ENCODE data around the gene PIR.

Gene PIR

DNA sequence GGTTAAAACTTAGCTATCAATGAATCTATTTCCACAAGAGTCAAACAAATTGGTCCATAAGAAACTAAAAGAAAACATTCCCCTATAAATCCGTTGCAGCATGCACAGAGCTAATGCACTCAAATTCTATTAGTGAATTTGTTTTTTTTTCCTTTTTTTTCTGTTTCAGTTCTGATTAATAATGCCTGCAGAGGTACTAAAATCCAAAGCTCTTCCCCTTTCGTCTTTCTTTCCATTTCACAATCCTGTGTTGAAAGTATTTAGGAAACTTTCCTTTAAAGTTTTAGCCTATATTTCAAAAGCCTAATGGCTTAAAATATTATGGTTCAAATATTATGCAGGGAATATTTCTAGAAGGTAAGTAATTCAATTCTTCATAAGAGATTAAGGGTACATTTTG lies 63.1 kb downstream of the PIR start:
- no CpG with 5 or more reads among the region's 2 CpGs for WGBS (ENCODE audit: insufficient coverage)
- no peak for DNase-seq
- Histone ChIP-seq H3K27ac (ENCODE audit: insufficient read depth in 1 of 2, low read depth in 1 of 2, low read length in 2 of 2, poor library complexity in 1 of 2, severe bottlenecking in 2 of 2) (no peak overlapping the region), H3K27me3 (replicated peaks in 2 of 5; ENCODE audit: control insufficient read depth in 4 of 5, insufficient read depth in 5 of 5, low read length in 4 of 5) (peaks cover 0 to 8% (median 0%) of the 10 kb centered on the region in 5 experiments), H3K4me1 (ENCODE audit: control extremely low read depth in 1 of 4, control insufficient read depth in 4 of 4, insufficient read depth in 4 of 4, low read length in 3 of 4) (no peaks in the 10 kb centered on the region), H3K4me3 (ENCODE audit: control insufficient read depth in 1 of 7, extremely low read depth in 1 of 7, insufficient read depth in 4 of 7, low read depth in 2 of 7, low read length in 6 of 7) (no peak overlapping the region), H3K9me3 (ENCODE audit: control extremely low read depth in 1 of 5, control insufficient read depth in 4 of 5, insufficient read depth in 2 of 5, low read depth in 1 of 5, low read length in 4 of 5) (no peaks in the 10 kb centered on the region), H3K36me3 (ENCODE audit: control insufficient read depth in 4 of 4, insufficient read depth in 4 of 4, low read length in 3 of 4) (no peaks in the 10 kb centered on the region)
- CTCF ChIA-PET: no interaction called here
- POLR2A ChIA-PET: no interaction called here

DNA sequence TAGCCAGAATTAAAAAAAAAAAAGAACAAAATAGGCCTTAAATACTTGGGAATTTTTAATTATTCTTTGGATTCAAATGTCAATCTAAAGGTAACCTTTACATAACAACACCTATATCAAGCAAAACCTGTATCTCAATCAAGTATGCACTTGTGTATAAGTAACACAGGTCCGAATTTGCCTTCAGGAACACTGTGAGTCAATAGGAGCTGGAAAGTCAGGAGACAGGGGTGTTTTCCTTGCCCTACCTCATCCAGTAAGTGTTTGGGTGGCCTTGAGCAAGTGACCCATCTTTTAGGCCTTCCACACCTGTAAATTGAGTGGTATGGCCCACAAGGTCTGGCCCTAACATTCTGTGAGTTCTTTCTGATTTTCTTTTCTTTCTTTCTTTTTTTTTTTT lies 68.1 kb downstream of the PIR start:
- CTCF ChIA-PET: no interaction called here
- H3K4me3 ChIP-seq (ENCODE audit: control insufficient read depth in 1 of 7, extremely low read depth in 1 of 7, insufficient read depth in 4 of 7, low read depth in 2 of 7, low read length in 6 of 7): no peak overlapping the region

DNA sequence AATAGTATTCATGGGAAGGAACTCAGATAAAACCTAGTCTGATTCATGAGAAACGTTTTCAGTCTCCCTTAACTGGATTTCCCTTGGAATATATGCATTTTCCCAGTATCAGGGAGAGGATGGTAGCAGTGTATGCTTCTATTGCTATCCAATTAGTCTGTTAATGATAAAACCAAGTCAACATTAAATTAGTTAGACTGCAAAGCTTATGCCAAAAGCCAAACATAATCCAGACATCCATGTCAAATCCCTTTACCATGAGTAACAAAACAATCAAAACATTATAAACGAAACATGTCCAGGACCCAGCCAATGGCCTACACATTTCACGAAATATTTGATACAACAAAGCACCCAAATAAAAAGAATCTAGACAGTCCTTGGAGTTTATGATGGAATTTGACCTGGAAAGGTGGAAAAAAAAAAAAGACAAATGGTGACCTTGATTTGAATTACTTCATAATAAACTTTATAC lies 74.4 kb downstream of the PIR start:
- DNase-seq: no peak
- WGBS (ENCODE audit: insufficient coverage): no CpG with 5 or more reads among the region's 3 CpGs
- Histone ChIP-seq H3K4me3 (ENCODE audit: control insufficient read depth in 1 of 7, extremely low read depth in 1 of 7, insufficient read depth in 4 of 7, low read depth in 2 of 7, low read length in 6 of 7) (no peak overlapping the region), H3K27ac (ENCODE audit: insufficient read depth in 1 of 2, low read depth in 1 of 2, low read length in 2 of 2, poor library complexity in 1 of 2, severe bottlenecking in 2 of 2) (no peak overlapping the region), H3K4me1 (ENCODE audit: control extremely low read depth in 1 of 4, control insufficient read depth in 4 of 4, insufficient read depth in 4 of 4, low read length in 3 of 4) (no peaks in the 10 kb centered on the region), H3K9me3 (ENCODE audit: control extremely low read depth in 1 of 5, control insufficient read depth in 4 of 5, insufficient read depth in 2 of 5, low read depth in 1 of 5, low read length in 4 of 5) (peaks cover 0 to 3% (median 0%) of the 10 kb centered on the region in 5 experiments), H3K36me3 (ENCODE audit: control insufficient read depth in 4 of 4, insufficient read depth in 4 of 4, low read length in 3 of 4) (no peaks in the 10 kb centered on the region), H3K27me3 (replicated peaks in 2 of 5; ENCODE audit: control insufficient read depth in 4 of 5, insufficient read depth in 5 of 5, low read length in 4 of 5) (peaks cover 0 to 4% (median 0%) of the 10 kb centered on the region in 5 experiments)
- POLR2A ChIA-PET: no interaction called here
- CTCF ChIA-PET: no interaction called here

More for the DNA sequence above, 68.1 kb downstream of the PIR start:
- DNase-seq: no peak
- H3K27me3 ChIP-seq (replicated peaks in 2 of 5; ENCODE audit: control insufficient read depth in 4 of 5, insufficient read depth in 5 of 5, low read length in 4 of 5): peaks cover 0 to 10% (median 0%) of the 10 kb centered on the region in 5 experiments
- POLR2A ChIA-PET: no interaction called here
- no peaks in the 10 kb centered on the region for H3K9me3 ChIP-seq (ENCODE audit: control extremely low read depth in 1 of 5, control insufficient read depth in 4 of 5, insufficient read depth in 2 of 5, low read depth in 1 of 5, low read length in 4 of 5)
- WGBS (ENCODE audit: insufficient coverage): 80% methylated on average over 1 of the region's 1 CpG
- no peaks in the 10 kb centered on the region for H3K4me1 ChIP-seq (ENCODE audit: control extremely low read depth in 1 of 4, control insufficient read depth in 4 of 4, insufficient read depth in 4 of 4, low read length in 3 of 4)
- no peaks in the 10 kb centered on the region for H3K36me3 ChIP-seq (ENCODE audit: control insufficient read depth in 4 of 4, insufficient read depth in 4 of 4, low read length in 3 of 4)
- no peak overlapping the region for H3K27ac ChIP-seq (ENCODE audit: insufficient read depth in 1 of 2, low read depth in 1 of 2, low read length in 2 of 2, poor library complexity in 1 of 2, severe bottlenecking in 2 of 2)

DNA sequence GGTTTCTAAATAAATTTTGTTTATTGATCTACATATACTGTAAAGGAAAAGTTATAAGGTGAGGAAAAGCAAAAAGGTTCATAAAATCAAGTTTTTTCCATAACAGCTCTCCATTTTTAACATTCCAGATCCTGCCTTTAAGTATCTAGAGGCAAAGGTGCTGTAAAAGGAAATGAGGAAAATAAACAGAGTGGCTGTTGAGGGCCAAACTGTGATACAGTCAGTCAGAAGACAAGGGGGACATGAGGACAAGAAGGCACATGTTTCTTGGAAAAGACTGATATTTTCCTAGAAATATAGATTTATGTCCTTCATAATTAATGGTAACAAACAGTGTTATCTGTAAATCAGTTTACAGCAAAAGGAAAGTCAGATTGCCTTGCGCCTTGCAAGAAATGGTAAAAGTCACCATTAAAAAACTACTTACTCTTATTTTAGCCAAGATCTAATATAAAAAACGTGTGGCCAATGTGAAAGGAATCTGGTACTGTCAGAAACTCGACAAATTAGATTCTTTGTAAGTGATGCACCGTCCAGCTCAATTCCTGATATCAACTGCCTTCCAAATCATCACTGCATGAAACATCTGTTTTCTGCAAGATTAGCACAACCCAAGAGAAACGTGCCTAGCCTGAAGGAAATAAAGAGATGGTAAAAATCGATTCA lies 75.0 kb downstream of the PIR start:
- DNase-seq: no peak
- peaks cover 0 to 3% (median 0%) of the 10 kb centered on the region in 5 experiments for H3K9me3 ChIP-seq (ENCODE audit: control extremely low read depth in 1 of 5, control insufficient read depth in 4 of 5, insufficient read depth in 2 of 5, low read depth in 1 of 5, low read length in 4 of 5)
- ChIA-PET CTCF (no interaction called here), POLR2A (no interaction called here)
- no peak overlapping the region for H3K4me3 ChIP-seq (ENCODE audit: control insufficient read depth in 1 of 7, extremely low read depth in 1 of 7, insufficient read depth in 4 of 7, low read depth in 2 of 7, low read length in 6 of 7)
- 100% methylated on average over 1 of the region's 6 CpGs for WGBS (ENCODE audit: insufficient coverage)
- H3K4me1 ChIP-seq (ENCODE audit: control extremely low read depth in 1 of 4, control insufficient read depth in 4 of 4, insufficient read depth in 4 of 4, low read length in 3 of 4): no peaks in the 10 kb centered on the region
- H3K36me3 ChIP-seq (ENCODE audit: control insufficient read depth in 4 of 4, insufficient read depth in 4 of 4, low read length in 3 of 4): no peaks in the 10 kb centered on the region
- H3K27ac ChIP-seq (ENCODE audit: insufficient read depth in 1 of 2, low read depth in 1 of 2, low read length in 2 of 2, poor library complexity in 1 of 2, severe bottlenecking in 2 of 2): no peak overlapping the region
- peaks cover 0 to 4% (median 0%) of the 10 kb centered on the region in 5 experiments for H3K27me3 ChIP-seq (replicated peaks in 2 of 5; ENCODE audit: control insufficient read depth in 4 of 5, insufficient read depth in 5 of 5, low read length in 4 of 5)

DNA sequence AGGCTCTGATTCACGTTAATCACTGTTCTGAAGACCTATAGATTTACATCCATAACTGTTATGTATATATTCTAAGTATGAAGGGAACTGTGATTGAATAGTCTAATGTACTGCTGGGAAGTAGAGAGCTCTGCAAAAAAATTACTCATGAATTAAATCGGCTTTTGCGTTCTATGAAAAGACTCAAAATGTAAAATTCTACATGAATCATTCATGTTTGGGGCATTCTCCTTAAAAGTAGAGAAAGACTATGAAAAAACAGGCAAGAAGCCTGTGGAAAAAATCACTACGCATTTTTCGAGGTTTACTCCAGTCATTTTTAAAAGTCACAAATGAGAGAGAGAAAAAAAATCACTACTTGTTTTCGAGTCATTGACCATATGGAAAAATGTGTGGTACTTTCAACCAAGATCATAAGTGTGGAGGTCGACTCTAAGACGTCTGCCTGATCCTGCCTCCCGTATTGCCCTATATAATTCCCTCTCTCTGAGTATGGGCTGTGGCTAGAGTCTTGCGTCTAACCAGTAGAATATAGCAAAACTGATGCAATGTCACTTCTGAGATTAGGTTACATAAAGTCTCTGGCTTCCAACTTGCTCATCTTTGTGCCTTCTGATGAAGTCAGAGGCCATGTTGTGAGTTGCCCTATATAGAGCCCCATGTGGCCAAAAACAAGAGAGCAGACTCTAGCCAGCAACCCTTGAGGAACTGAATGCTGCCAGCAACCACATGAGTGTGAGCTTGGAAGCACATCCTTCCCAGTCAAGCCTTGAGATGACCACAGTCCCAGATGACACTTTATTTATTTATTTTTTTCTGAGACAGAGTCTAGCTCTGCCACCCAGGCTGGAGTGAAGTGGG lies 76.8 kb downstream of the PIR start:
- POLR2A ChIA-PET: no interaction called here
- Histone ChIP-seq H3K4me1 (ENCODE audit: control extremely low read depth in 1 of 4, control insufficient read depth in 4 of 4, insufficient read depth in 4 of 4, low read length in 3 of 4) (no peaks in the 10 kb centered on the region), H3K9me3 (ENCODE audit: control extremely low read depth in 1 of 5, control insufficient read depth in 4 of 5, insufficient read depth in 2 of 5, low read depth in 1 of 5, low read length in 4 of 5) (peaks cover 0 to 3% (median 0%) of the 10 kb centered on the region in 5 experiments), H3K4me3 (ENCODE audit: control insufficient read depth in 1 of 7, extremely low read depth in 1 of 7, insufficient read depth in 4 of 7, low read depth in 2 of 7, low read length in 6 of 7) (no peak overlapping the region), H3K27me3 (replicated peaks in 2 of 5; ENCODE audit: control insufficient read depth in 4 of 5, insufficient read depth in 5 of 5, low read length in 4 of 5) (peaks cover 0 to 11% (median 0%) of the 10 kb centered on the region in 5 experiments), H3K27ac (ENCODE audit: insufficient read depth in 1 of 2, low read depth in 1 of 2, low read length in 2 of 2, poor library complexity in 1 of 2, severe bottlenecking in 2 of 2) (no peak overlapping the region), H3K36me3 (ENCODE audit: control insufficient read depth in 4 of 4, insufficient read depth in 4 of 4, low read length in 3 of 4) (no peaks in the 10 kb centered on the region)
- DNase-seq: no peak
- WGBS (ENCODE audit: insufficient coverage): 79% methylated on average over 7 of the region's 10 CpGs
- CTCF ChIA-PET: no interaction called here

DNA sequence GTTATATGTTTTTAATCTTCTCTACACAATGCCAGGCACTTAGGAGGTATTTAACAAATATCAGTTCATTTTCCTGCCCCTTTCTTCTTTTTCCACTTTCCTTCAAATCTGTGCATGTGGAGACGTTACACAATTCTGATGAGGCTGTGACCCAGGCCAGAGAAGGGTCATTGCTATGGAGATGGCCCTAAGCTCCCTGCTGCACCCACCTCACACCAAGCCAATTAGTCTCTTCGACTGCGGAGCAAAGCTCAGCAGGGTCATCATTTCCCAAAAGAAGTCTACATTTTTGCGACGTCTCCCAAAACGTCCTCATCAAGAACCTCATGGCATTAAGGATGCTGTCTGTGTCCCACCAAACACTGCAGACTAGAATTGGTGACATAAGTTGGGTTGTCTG lies 80.0 kb downstream of the PIR start:
- POLR2A ChIA-PET: no interaction called here
- CTCF ChIA-PET: no interaction called here
- Histone ChIP-seq H3K4me1 (ENCODE audit: control extremely low read depth in 1 of 4, control insufficient read depth in 4 of 4, insufficient read depth in 4 of 4, low read length in 3 of 4) (peaks cover 0 to 2% (median 0%) of the 10 kb centered on the region in 4 experiments), H3K27ac (ENCODE audit: insufficient read depth in 1 of 2, low read depth in 1 of 2, low read length in 2 of 2, poor library complexity in 1 of 2, severe bottlenecking in 2 of 2) (no peak overlapping the region), H3K4me3 (ENCODE audit: control insufficient read depth in 1 of 7, extremely low read depth in 1 of 7, insufficient read depth in 4 of 7, low read depth in 2 of 7, low read length in 6 of 7) (no peak overlapping the region), H3K27me3 (replicated peaks in 2 of 5; ENCODE audit: control insufficient read depth in 4 of 5, insufficient read depth in 5 of 5, low read length in 4 of 5) (peaks cover 0 to 16% (median 0%) of the 10 kb centered on the region in 5 experiments), H3K36me3 (ENCODE audit: control insufficient read depth in 4 of 4, insufficient read depth in 4 of 4, low read length in 3 of 4) (no peaks in the 10 kb centered on the region), H3K9me3 (ENCODE audit: control extremely low read depth in 1 of 5, control insufficient read depth in 4 of 5, insufficient read depth in 2 of 5, low read depth in 1 of 5, low read length in 4 of 5) (no peaks in the 10 kb centered on the region)
- no peak for DNase-seq
- WGBS (ENCODE audit: insufficient coverage): 85% methylated on average over 6 of the region's 6 CpGs

DNA sequence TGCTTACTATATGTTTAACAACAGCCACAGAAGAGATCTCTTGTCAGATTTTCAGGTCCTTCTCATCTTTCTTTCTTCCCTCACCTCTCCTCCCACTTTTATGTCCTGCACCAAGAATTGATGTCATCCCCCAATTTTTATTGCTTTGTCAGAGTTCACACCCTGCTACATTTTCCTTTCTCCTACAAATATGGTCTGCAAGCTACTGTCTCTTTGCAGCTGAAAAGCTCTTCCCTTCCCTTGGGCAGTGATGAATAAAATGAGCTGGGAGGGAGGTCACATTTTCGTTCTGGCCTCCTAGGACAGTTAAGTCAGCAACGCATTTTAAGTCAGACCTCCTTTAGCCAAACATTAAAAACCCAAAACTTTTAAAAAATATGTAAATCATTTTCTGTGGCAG lies 82.2 kb downstream of the PIR start:
- peaks cover 0 to 15% (median 0%) of the 10 kb centered on the region in 5 experiments for H3K27me3 ChIP-seq (replicated peaks in 2 of 5; ENCODE audit: control insufficient read depth in 4 of 5, insufficient read depth in 5 of 5, low read length in 4 of 5)
- no peaks in the 10 kb centered on the region for H3K36me3 ChIP-seq (ENCODE audit: control insufficient read depth in 4 of 4, insufficient read depth in 4 of 4, low read length in 3 of 4)
- H3K9me3 ChIP-seq (ENCODE audit: control extremely low read depth in 1 of 5, control insufficient read depth in 4 of 5, insufficient read depth in 2 of 5, low read depth in 1 of 5, low read length in 4 of 5): no peaks in the 10 kb centered on the region
- H3K4me1 ChIP-seq (ENCODE audit: control extremely low read depth in 1 of 4, control insufficient read depth in 4 of 4, insufficient read depth in 4 of 4, low read length in 3 of 4): peaks cover 0 to 2% (median 0%) of the 10 kb centered on the region in 4 experiments
- POLR2A ChIA-PET: no interaction called here
- 80% methylated on average over 1 of the region's 2 CpGs for WGBS (ENCODE audit: insufficient coverage)
- DNase-seq: no peak
- CTCF ChIA-PET: no interaction called here
- H3K4me3 ChIP-seq (ENCODE audit: control insufficient read depth in 1 of 7, extremely low read depth in 1 of 7, insufficient read depth in 4 of 7, low read depth in 2 of 7, low read length in 6 of 7): no peak overlapping the region
- no peak overlapping the region for H3K27ac ChIP-seq (ENCODE audit: insufficient read depth in 1 of 2, low read depth in 1 of 2, low read length in 2 of 2, poor library complexity in 1 of 2, severe bottlenecking in 2 of 2)
